HG02678 (cell line): Measurements from ENCODE around the gene PPP4R1.
"Not testable (repeated sequence)": the region's sequence is repeated elsewhere in the genome, so short reads cannot be mapped to it uniquely, and the experiment has no call there.

Source experiments
- ATAC-seq: cut with Tn5 transposase; IDR thresholded peaks from one replicate; pipeline ENCODE4 v1.9.1; 2021; ENCODE audit warnings: mild to moderate bottlenecking, moderate library complexity; ENCODE audit not compliant: unreplicated experiment

PPP4R1 gene

DNA sequence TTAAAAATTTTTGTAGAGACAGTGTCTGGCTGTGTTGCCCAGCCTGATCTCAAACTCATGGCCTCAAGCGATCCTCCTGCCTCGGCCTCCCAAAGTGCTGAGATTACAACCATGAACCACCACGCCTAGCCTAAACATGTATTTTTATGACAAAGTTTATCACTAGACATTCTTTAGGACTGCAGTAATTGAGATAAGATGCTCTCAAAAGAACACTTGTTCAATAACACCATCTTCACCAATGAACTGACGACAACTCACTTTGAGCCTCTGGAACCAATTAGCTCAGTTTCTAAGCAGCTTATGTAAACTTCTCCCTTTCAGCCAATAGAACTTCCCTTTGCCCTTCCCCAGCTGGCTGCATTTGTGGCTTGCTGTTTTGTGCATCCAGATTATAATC lies 15.3 kb upstream of the PPP4R1 start:
- ATAC-seq, result no peak

DNA sequence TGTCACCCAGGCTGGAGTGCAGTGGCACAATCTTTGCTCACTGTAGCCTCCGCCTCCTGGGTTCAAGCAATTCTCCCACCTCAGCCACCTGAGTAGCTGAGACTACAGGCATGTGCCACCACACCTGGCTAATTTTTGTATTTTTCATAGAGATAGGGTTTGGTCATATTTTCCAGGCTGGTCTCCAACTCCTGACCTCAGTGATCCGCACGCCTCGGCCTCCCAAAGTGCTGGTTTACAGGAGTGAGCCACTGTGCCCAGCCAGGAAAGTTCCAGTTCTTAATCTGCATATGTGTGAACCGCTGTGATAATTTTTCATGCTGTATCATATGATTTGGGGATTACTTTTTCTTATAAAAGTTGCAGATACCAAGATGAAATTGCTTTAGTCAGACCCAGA lies 14.6 kb upstream of the PPP4R1 start:
- no peak for ATAC-seq

DNA sequence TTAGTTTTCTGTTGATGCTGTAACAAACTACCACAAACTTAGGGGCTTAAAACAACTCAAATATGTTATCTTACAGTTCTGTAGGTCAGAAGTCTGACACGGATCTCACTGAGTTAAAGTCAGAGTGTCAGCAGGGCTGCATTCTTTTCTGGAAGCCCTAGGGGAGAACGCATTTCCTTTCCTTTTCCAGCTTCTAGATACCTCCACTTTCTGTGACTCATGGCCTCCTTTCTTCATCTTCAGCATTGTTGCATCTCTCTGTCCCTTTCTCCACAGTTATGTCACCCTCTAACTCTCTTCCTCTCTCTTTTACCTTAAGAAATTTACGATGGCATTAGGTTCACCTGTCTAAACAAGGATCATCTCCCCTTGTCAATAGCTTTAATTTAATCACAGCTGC lies 13.3 kb upstream of the PPP4R1 start:
- no peak for ATAC-seq

DNA sequence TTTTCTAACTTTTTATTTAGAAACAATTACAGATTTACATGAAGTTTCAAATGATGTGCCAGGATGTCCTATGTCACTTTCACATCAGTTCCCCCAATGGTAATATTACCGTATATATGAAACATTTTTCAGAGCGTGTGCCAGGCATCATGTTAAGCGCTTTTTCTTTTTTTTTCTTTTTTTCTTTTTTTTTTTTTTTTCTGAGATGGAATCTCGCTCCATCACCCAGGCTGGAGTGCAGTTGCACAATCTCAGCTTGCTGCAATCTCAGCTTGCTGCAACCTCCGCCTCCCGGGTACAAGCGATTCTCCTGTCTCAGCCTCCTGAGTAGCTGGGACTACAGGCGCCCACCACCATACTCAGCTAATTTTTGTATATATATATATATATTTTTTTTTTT lies 5.6 kb upstream of the PPP4R1 start:
- no peak for ATAC-seq

DNA sequence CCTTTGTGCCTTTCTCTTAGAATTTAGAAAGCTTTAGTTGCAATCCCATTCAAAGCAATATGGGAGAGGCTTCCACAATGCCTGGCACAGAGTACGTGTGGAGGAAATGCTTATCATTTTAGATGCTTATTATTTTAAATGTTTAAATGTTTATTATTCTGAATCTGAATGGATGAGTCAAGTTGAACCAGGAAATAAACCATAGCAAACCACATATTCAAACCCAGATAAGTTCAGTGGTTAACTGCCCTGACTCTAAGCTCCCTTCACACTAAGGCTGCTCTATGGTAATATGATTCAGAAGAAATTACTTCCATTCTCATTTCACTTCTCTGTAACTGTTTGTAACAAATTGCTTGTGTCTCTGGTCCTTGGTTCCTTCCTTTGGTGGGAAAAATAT lies 5.2 kb upstream of the PPP4R1 start:
- ATAC-seq, result no peak

DNA sequence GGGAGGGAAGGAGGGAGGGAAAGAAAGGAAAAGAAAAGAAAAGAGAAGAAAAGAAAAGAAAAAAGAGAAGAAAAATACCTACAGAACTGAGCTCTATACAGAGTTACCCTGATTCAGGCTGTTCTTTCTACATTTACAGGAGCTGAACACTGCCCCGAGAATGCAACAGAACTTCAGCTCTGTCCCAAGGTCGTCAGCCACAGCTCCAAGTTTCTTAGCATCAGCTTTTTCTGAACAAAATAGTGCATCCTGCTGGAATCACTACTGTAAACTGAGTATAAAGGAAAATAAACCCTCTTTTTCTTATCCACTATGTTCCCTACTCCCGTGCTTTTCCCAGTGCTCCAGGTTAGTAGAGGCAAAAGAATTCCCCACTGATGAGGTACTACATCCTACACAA lies 4.7 kb upstream of the PPP4R1 start:
- ATAC-seq, result no peak

DNA sequence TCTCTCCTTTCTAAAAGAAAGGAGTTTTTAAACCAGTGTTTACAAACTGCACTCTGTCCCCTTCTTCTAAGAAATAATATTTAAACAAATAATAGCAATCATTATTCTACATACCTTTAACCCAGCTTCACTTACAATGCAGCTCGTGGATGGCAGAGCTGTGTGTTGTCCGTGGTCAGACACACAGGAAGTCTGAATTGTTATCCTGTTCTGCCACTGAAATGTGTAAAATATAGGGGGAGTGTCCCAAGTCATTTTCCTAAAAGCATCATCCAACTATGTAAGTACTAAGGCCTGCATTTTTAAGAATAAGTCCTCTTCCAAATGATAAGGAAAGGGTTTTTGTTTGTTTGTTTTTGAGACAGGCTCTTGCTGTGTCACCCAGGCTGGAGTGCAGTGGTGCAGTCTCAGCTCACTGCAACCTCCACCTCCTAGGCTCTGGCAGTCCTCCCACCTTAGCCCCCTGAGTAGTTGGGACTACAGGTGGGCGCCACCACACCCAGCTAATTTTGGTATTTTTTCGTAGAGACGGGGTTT lies 2.7 kb upstream of the PPP4R1 start:
- no peak for ATAC-seq

DNA sequence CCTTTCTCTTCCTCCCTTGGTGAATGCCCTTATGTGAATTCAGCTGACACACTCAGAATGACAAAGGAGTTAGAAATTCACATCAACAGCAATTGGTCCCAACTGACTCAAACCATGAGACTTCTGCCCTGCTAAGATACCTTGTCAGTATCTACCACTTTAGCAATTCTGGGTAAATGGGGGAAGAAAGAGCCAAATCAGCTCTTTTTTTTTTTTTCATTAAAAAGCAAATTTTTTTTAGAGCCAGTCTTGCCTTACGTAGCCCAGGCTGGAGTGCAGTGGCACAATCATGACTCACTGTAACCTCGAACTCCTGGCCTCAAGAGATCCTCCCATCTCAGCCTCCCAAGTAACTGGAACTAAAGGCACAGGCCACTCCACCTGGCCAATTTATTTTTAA lies 1.7 kb upstream of the PPP4R1 start:
- ATAC-seq, result no peak

DNA sequence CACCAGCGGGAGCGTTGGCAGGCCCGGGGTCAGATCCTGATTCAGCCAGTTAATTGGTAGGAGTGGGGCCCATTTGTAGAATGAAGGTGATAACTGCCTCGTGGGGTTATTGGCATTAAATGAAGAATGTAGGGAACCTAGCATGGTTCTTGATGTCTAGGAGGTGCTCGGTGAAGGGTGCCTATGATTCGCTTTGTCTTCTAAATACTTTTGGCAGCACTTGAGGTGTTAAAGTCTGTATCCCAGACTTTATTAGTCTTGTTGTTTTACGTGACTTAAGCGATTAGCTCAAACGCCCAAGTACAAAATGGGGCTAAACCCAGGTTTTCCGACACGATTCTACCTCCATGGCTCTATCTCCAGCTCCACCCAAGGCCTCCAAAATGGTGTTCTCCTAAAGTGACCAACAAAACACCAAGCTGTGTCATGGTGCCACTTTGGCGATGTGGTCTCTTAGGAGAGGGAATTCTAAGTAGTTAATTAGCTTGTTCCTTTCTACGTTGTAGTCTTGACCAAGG lies 980 bp upstream of the PPP4R1 start:
- ATAC-seq, result no peak

DNA sequence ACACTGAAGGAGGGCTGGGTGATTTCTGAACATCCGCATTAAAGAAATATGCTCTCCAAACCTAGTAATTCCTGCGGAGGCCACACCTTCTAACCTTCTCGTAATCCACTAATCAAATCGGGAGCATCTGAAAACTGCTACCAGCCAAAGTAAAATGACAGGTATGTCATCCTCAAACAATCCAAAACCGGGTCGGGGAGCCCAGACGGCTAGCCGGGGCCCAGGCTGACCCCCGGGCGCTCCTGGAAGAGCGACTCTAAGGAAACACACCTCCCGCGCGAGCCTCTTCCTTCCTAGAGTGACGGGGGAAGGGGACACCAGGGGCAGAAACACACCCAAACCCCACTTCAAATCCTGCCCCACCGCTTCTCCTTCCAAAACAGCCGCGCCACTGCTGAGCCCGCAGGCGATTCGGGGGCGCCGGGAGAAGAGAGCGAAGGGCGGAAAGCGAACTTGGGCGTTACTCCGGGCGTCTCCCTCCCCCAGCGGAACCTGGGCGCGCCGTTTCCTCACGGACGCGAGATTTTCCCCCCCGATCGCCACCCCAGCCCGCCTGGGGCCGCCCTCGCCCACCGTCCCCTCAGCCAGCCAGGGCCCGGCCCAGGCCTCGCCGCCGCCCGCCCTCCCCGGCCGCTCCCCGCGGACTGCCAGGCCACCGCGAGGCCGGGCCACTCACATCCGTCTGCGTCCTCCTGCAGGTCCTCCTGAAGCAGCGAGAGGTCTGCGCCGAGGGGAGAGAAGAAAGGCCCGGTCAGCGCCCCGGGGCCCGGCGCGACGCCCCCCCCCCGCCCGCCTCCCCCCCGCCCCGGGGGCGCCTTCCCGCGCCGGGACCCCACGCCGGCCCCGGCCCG lies 584 bp downstream of the PPP4R1 start:
- ATAC-seq, result peak; percentile 39

DNA sequence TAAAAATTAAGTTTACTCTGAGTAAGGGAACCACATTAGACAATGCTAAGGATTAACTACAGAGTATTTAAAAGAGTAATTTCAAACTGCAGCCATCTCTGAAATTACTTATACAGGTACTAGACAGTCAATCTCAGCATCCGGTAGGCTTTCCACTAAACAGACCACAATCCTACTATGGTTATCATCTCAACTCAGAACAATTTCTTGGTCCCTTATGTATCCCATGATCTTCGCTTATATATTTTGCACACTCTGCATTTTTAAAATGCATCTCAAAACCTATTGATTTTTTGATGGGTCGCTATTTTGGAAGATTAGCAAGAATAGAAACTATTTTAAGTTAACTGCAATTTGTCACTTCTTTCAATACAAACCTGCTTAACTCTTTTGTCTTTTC lies 1.4 kb downstream of the PPP4R1 start:
- ATAC-seq, result no peak

DNA sequence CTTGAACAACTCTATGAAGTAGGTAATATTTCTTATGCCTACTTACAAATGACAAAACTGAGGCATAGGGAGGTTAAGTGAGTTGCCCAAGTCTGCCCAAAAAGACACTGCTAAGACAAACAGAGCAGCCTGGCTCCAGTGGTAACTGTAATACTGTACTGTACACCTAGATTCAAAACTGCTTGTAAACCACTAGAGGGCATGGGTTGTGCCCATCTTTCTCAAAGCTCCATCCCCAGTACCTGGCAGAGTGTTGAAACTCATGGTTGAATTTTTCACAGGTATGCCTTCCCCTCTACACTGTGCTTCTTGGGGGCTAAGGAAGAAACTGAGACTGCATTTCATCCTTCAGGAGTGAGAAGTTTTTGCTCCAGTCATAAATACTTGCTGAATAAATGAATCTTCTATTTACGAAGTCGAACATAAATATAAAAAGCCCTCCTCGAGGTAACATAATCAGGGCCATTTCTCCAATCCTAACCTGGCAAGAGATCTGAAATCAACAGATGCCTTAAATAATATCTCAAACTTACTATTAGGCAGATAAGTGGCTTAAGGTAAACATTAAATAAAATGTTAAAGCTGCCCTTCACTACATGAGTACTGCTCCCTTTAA lies 2.0 kb downstream of the PPP4R1 start:
- ATAC-seq, result peak; percentile 45

DNA sequence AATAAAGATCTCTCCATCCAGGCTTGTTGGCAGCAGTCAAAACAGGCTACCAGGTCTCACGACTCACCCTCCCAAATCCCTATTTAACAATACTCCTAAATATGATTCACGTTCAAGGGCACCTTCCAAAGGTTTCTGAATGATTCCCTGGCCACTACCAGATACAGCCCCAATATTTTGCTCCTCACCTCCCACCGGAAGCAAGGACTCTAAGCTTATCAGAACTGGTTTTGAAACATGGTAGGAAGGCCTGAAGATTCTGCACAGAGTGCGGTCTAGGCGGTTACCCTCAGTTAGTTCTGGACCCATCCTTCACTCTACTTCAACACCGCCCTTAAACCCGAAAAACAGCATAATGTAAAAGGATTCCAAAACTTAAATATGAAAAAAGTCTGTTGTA lies 5.2 kb downstream of the PPP4R1 start:
- ATAC-seq, result no peak

DNA sequence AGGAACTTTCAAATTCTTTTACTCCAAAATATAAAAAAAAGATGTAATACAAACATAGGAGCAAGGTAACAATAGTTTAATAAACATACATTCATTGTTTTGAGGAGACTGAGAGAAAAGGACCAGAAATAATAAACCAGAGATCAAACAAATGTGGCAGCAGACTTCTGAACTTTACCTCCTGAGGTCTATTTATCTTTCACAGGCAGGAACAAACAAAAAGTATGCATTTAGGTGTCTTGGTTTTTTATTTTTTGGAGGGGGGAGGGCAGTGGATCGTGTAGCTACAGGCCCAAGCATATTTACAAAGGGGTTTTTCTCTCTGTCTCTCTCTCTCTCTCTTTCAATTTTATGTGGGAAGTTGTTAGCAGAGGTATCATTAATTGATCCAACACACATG lies 5.6 kb downstream of the PPP4R1 start:
- no peak for ATAC-seq

DNA sequence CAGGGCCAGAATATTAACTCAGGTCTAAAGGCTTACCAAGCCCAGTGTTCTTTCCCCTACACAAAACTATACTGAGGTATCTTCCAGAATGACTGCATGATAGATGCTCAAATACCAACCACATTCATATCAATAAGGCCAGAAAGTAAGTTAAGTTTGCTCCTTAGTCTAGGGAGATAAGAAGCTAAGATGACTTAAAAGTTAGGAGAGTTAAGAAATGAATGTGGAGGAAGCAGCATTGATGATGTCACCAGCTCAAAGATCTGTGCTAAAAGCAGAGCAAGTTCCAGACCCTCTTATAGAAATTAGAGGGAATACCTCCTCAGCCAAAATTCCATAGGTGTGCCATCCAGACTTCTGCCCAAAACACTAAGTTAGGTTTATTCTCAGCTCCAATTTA lies 6.1 kb downstream of the PPP4R1 start:
- ATAC-seq, result no peak

DNA sequence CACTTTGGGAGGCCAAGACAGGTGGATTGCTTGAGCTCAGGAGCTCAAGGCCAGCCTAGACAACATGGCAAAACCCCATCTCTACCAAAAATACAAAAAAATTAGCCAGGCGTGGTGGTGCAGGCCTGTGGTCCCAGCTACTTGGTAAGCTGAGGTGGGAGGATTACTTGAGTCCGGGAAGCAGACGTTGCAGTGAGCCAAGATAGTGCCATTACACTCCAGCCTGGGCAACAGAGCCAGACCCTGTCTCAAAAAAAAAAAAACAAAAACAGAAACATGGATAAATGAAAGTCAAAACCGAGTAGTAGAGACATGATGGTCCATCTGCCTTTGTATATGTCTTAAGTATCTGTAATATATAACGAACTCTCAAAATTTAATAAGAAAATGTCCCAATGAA lies 7.2 kb downstream of the PPP4R1 start:
- not testable (repeated sequence) for ATAC-seq

DNA sequence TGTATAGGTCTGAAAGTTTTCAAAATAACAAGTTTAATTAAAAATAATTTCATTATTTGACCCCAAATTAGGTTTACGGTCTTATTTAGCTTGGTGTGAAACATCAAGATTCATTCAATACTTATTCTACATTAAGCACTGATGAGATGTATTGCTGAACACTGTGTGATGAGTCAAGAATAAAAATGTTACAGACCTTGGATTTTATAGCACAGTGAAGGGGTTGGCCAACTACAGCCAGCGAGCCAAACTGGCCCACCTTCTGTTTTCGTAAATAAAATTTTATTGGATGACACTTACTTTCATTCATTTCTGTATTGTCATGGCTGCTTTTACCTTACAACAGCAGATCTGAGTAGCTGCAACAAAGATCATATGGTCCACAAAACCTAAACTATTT lies 8.3 kb downstream of the PPP4R1 start:
- no peak for ATAC-seq

DNA sequence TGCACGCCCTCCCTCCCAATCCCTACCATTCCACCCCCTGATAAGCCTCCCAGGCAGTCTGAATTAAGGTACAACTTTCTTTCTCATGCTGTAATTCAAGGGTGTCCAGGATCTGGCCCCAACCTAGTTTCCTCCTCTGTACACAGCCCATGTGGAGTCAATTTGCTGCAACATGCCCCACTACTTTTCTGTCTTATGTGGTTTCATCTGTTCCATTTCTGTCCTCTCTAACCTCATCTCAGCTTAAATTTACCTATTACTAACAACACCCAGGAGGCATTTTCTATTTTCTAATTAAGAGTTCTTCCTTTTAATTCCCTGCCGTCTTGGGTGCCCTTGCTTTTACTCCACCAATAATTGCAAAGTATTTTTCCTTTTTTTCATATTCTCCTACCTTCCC lies 10.0 kb downstream of the PPP4R1 start:
- ATAC-seq, result no peak

DNA sequence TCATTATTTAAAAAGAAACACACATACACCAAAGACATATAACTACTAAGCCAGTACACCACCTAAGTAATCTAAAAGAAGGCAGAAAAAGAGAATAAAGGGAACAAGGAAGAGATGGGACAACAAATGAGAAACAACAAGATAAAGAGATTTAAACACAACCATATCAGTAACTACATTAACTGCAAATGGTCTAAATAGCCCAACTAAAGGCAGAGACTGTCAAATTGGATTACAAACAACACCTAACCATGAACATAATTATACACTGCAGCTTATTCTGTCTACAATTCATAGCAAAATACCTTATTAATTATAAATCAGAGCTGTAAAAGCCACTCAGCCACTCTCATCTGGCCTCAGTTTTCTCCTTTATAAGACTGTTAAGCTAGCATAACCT lies 15.0 kb downstream of the PPP4R1 start:
- no peak for ATAC-seq

DNA sequence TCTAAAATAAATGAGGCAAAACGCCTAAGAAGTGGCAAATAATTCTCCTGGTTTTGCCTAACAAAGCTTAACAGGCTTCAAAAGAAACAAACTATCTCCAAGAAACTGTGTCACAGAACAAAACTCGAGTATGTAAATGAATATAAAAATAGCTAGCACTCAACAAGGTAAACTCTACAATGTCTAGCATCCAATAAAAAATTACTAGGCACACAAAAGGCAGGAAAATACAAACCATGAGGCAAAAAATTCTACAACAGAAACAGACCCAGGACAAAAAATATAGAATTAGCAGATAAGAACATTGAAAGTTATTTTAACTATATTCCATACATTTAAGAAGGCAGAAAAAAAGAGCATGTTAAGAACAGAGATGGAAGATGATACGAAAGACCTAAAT lies 16.8 kb downstream of the PPP4R1 start:
- ATAC-seq, result no peak

DNA sequence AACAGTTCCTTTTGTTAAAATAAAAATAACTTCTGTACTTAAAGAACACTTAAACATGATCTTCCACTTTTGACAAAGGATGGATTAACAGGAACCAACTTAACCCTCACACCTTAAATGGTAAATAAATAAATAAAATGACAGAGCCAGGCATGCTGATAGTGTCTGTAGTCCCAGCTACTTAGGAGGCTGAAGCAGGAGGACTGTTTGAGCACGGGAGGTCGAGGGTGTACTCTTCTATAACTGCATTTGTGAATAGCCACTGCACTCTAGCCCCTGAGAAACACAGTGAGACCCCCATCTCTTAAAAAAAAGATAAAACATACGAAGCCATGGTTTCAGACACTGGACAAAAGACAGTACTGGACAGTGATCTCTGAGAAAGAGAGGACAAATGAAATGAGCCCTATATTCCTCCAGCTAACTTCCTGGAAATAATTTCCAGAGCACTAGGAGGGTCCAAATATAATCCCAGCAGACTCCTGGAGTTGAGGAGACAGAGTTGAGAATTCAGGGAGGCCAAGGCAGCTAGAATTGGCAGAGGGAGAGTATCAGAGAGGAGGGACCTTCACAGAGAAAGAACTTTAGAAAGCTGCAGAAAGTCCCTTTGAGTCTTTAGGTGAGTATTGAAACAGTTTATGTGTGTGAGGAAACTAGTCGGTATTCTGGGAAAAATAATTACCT lies 17.4 kb downstream of the PPP4R1 start:
- no peak for ATAC-seq

DNA sequence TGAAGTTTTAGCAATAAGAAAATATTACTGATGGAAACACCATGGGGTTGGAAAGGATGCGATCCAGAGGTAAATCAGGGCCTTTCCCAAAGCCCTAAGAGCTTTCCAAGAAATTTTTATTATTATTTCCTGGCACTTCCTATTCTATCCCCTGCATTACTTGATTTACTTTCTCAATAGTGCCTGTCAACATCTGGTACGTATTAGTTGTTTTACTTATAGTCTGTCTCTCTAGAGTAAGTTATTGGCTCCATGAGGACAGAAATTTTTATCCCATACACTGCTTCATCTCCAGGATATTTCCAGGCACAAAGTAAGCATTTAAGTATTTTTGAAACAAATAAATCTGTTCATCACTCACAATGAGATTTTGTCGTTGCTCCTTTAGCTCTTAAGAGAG lies 18.1 kb downstream of the PPP4R1 start:
- no peak for ATAC-seq
